ENCODE measurements around the gene ZNF678.
"Not testable (repeated sequence)": the region's sequence is repeated elsewhere in the genome, so short reads cannot be mapped to it uniquely, and the experiment has no call there.

ZNF678 gene

GRCh38 chr1:227604446-227604845 is 41.1 kb downstream of the ZNF678 start:
- DNase-seq (ENCODE audit: low read depth, low spot score) = no peak

- not testable (repeated sequence) for DNase-seq (ENCODE audit: low read depth, low spot score)
Observed at GRCh38 chr1:227606271-227606670, 42.9 kb downstream of the ZNF678 start.

GRCh38 chr1:227607336-227607898 is 44.1 kb downstream of the ZNF678 start:
- no peak for DNase-seq (ENCODE audit: low read depth, low spot score)

GRCh38 chr1:227612658-227613057 is 49.3 kb downstream of the ZNF678 start:
- no peak for DNase-seq (ENCODE audit: low read depth, low spot score)

- no peak for DNase-seq (ENCODE audit: low read depth, low spot score)
Observed at GRCh38 chr1:227613526-227613925, 50.2 kb downstream of the ZNF678 start.

- no peak for DNase-seq (ENCODE audit: low read depth, low spot score)
Observed at GRCh38 chr1:227621211-227621610, 57.9 kb downstream of the ZNF678 start.

DNA sequence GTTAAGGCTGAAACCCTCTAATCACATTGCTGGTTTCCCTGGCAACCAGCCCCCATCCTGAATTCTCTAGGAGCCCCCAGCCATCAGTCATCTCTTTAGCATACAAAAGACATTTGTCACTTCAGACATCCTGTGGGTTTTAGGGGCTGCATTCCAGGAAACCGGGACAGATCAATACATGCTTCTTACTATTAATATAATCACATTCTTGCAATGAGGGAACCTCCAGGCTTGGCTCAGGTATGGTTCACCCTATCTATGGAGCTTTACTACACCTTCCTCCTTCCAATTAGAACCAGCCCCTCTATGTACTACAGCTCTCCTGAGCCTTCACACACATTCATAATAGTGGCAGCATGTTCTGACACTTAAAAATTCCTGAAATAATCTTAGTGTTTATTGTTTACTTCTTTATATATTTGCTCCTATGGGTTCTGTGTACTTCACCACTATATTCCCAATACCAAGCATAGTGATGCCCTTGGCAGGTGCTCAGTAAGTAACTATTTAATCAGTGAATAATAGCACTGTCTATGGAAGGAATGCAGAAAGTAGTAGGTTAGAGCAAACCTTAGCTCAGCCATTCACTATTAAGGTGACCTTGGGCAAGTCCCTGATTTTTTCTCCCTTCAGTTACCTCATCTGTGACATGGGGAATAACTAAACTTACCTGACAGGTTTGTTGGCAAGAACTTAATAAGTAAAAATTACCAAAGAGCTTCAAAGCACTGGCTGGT is 59.6 kb downstream of the ZNF678 start:
- no peak for DNase-seq (ENCODE audit: low read depth, low spot score)

DNA sequence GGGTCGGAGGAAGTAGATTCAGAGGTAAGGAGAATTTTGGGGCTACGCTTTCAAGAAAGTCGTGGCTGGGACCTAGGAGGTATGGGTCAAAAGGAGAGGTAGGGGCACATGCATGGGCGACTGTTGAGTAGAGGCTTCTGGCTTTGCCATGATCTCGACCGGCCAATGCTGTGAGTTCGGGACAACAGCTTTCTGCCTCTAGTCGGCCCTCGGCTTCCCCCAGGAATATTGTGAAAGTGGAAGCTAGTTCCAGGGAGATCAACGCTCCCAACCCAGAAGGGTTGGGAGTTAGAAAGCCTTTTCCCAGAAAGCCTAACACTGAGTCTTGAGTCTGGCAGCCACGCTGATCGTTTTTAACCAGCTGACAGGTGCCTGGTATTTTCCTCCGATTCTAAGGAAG is 69.0 kb downstream of the ZNF678 start:
- no peak for DNase-seq (ENCODE audit: low read depth, low spot score)

DNA sequence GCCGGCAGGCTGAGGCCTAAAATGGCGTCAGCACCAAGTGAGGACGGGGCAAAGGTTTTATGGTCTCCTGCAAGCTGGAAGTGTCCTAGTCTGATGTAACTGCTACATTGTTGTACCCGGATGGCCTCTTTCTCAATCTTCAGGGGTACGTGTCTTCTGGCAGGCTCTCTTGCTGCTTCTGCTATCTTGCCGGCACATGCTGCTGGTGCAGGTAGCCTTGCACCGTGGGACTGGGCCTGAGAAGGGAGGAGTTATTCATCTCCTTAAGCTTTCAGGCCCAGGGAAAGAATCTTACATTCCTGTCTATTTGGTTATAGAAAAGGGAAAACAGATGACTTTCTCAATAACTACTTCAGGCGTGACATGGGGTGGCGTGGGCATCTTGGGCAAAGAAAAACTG is 72.2 kb downstream of the ZNF678 start:
- no peak for DNase-seq (ENCODE audit: low read depth, low spot score)

GRCh38 chr1:227654431-227654830 is 91.1 kb downstream of the ZNF678 start:
- DNase-seq (ENCODE audit: low read depth, low spot score) = no peak

DNA sequence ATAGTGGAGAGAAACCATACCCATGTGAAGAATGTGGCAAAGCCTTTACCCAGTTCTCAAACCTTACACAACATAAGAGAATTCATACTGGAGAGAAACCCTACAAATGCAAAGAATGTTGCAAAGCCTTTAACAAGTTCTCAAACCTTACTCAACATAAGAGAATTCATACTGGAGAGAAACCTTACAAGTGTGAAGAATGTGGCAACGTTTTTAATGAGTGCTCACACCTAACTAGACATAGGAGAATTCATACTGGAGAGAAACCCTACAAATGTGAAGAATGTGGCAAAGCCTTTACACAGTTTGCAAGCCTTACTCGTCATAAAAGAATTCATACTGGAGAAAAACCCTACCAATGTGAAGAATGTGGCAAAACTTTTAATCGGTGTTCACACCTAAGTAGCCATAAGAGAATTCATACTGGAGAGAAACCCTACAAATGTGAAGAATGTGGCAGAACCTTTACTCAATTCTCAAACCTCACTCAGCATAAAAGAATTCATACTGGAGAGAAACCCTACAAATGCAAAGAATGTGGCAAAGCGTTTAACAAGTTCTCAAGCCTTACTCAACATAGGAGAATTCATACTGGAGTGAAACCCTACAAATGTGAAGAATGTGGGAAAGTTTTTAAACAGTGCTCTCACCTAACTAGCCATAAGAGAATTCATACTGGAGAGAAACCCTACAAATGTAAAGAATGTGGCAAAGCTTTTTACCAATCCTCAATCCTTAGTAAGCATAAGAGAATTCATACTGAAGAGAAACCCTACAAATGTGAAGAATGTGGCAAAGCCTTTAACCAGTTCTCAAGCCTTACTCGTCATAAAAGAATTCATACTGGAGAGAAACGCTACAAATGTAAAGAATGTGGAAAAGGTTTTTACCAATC is 91.7 kb downstream of the ZNF678 start:
- DNase-seq (ENCODE audit: low read depth, low spot score) = no peak

- no peak for DNase-seq (ENCODE audit: low read depth, low spot score)
Observed at GRCh38 chr1:227661495-227661894, 98.1 kb downstream of the ZNF678 start.

GRCh38 chr1:227662933-227663332 is 99.6 kb downstream of the ZNF678 start:
- no peak for DNase-seq (ENCODE audit: low read depth, low spot score)

GRCh38 chr1:227666286-227666685 is 102.9 kb downstream of the ZNF678 start:
- DNase-seq (ENCODE audit: low read depth, low spot score) = no peak

- DNase-seq (ENCODE audit: low read depth, low spot score) = no peak
Observed at GRCh38 chr1:227673441-227673840, 110.1 kb downstream of the ZNF678 start.

DNA sequence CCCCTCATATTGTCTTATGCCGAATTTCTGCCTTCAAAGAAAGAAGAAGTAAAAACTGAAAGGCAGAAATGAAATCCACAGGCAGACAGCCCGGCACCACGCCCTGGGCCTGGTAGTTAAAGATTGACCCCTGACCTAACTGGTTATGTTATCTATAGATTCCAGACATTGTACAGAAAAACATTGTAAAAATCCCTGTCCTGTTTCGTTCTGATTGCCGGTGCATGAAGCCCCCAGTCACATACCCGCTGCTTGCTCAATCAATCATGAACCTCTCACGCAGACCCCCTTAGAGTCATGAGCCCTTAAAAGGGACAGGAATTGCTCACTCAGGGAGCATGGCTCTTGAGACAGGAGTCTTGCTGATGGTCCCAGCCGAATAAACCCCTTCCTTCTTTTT is 122.5 kb downstream of the ZNF678 start:
- DNase-seq (ENCODE audit: low read depth, low spot score) = no peak

DNA sequence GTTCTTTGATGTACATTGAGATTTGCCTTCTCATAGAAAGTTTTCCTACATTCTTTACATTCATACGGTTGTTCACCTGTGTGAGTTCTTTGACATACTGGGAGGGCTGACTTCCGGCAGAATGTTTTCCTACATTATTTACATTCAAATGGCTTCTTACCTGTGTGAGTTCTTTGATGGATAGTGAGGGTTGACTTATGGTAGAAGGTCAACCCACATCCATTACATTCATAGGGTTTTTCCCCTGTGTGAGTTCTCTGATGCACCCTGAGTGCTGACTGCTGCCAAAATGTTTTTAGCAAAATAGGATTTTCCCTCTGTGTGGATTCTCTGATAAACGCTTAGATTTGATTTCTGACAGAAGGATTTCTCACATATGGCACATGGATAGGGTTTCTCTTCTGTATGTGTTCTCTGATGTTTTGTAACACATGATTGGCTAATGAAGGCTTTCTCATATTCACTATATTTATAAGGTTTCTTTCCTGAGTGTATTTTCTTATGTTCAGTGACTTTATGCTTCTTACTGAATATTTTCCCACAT is 134.0 kb downstream of the ZNF678 start:
- no peak for DNase-seq (ENCODE audit: low read depth, low spot score)

GRCh38 chr1:227701631-227702030 is 138.3 kb downstream of the ZNF678 start:
- DNase-seq (ENCODE audit: low read depth, low spot score) = not testable (repeated sequence)

DNA sequence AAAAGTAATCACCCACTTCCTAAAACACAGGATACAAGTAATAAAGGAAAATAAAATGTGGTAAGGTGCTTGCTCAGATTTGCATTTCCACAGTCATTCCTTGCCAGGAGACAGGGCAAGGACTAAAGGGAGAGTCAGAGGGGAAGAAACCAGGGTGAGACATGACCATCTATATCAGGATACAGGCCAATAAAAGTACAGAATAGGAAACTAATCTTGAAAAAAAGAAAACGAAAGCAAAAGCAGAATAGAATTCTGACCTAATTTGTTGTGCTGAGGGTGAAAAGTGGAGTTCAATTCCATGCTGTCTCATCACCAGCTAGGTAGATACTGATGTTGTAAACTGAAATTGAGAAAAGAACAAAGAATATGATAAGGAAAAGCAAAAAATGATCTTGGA is 144.5 kb downstream of the ZNF678 start:
- DNase-seq (ENCODE audit: low read depth, low spot score) = no peak

- no peak for DNase-seq (ENCODE audit: low read depth, low spot score)
Observed at GRCh38 chr1:227709451-227709850, 146.1 kb downstream of the ZNF678 start.

DNA sequence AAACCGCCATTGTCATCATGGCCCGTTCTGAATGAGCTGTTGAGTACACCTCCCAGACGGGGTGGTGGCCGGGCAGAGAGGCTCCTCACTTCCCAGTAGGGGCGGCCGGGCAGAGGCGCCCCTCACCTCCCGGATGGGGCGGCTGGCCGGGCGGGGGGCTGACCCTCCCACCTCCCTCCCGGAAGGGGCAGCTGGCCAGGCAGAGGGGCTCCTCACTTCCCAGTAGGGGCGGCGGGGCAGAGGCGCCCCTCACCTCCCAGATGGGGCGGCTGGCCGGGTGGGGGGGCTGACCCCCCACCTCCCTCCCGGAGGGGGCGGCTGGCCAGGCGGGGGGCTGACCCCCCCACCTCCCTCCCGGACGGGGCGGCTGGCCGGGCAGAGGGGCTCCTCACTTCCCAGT is 147.1 kb downstream of the ZNF678 start:
- DNase-seq (ENCODE audit: low read depth, low spot score) = not testable (repeated sequence)

DNA sequence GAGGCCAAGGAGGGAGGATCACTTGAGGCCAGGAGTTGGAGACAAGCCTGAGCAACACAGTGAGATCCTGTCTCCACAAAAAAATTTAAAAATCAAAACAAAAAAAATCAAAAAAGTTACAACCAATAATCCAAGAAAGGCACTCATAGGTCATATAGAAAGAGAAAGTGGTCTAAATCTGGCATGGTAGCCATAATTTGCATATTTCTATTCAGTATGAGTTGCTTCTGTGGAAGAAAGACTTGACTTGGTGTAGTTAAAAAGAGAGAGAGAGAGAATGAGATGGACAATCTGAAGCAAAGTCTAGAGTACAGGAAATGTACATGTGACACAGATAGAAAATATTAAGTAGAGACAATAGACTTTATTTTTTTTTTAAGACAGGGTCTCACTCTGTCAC is 149.3 kb downstream of the ZNF678 start:
- no peak for DNase-seq (ENCODE audit: low read depth, low spot score)
